GM18909 (cell line): ENCODE data around the gene HIPK2.

Experiments
- ATAC-seq: cut with Tn5 transposase; IDR thresholded peaks from one replicate; pipeline ENCODE4 v1.9.1; 2021; ENCODE audit warnings: mild to moderate bottlenecking; ENCODE audit not compliant: unreplicated experiment, poor library complexity

Gene HIPK2

DNA sequence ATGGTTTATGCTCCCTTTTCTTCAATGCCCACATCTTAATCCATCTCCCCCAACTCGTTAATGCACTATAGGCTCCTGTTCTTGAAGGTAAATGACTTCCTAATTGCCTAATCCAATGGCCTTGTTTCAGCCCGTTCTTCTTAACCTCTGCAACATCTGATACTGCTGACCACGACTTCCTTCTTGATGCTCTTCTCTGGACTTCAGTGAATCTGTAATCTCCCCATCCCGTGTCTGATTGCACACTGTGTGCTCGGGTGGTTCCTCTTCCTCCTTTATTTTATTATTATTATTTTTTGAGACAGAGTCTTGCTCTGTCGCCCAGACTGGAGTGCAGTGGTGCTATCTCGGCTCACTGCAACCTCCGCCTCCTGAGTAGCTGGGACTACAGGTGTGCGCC is 58.9 kb downstream of the HIPK2 start:
- ATAC-seq, result no peak

DNA sequence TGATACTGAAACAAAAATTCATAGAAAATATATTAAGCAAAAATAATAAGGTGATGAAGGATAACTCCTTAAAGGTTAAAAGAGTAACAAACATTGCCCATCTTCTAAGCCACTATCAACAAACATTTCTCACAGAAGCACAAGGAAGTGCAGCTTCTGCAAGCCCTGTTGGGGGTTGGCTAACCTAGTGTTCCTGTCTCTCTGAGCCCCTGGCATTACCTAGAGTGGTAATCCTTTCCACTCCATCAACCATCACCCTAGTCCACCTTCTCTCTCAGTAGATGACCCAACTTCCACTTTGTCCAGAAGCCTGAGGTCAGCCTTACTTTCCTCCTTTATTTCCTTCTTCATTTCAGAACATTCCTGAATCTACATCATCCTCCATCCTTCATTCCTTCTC is 59.7 kb downstream of the HIPK2 start:
- no peak for ATAC-seq

DNA sequence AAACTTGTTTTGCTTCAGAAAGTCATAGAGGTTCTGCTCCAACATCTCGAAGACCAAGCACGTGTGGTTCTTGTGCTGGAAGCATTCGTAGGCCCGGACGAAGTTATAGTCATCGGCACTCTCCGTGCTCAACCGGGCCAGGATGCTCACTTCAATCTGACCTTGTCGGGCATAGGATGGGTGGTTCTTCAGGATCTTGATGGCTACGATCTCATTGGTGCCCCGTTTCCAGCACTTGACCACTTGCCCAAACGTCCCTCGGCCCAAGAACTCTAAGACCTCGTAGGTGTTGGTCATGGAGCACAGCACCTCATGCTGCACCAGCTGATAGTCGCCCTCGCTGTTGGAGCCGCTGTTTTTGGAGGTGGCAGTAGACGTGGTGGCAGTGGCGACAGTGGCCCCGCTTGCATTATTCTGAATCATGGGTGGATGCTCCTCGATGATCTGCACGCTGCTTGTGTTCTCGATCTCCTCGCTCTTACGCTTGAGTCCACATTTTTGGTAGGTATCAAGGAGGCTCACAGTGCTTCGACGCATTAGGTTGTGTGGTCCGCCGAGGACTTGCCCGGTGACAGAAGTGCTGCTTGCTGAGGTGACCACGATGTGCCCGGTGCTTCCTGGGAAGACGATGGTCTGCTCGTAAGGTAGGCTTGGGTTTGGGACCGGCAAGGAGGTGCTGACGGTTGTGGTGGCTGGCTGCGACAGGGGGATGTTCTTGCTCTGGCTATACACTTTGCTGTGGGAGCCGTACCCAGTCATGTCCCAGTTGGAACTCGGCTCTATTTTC is 61.4 kb downstream of the HIPK2 start:
- no peak for ATAC-seq

DNA sequence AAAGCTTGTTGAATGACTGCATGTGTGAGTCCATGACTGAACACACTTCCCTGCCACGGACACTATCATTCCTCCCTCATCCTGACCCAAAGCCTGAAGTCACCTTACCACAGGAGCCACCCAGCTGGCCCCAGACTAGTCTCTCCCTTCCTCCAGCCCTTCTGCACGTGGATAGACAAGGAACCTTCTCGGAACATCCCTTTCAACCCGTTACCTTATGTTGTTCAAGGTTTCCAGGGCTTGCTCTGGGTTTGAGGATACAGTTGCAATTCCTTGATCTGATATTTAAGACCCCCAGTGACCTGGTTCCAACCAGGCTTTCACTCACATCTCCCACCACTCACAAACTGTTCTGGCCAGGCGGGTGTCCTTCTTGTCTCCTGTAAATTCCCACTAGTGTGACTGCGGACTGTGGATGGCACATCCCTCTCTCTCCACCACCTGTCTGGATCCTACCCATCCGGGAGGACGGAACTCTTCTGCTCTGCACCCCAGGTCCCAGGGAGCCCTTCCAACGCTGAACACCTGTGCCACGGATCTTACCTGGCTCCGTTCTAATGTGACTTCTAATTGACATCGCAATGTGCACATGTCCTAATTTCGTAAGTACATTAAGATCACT is 62.5 kb downstream of the HIPK2 start:
- no peak for ATAC-seq

DNA sequence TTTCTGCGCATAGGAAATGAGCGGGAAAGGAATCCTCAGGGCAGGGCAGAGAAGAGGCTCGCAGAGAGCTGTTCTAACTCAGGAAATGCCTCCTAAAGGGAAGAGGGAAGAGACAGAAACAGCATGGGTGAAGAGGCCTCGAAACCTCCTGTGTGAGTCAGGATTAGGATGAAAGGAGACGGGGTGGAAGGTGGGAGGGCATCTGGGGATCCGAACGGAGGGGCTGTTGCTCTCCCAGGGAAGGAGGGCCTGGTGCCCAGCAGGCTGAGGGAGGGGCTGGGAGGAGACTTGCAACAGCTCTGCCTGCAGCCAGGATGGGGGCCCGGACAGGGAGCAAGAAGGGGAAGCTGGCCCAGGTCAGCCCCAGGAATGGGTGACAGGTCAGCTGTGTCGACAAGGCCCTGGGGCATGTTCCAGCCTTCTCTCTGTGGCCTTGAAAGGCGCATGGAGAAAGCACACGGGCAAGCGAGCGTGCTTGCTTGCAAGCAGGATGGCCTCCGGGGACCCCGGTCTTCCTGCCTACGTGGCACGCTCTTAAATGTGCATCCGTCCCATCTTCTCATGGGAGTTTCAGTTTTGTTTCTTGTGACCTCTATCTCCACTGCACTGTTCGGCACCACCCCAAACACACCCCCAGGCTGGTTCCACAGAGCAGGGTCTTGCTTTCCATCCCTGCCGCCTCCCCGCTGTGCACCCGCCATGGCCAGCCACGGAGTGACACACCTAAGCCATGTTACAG is 63.5 kb downstream of the HIPK2 start:
- peak; percentile 97 for ATAC-seq

DNA sequence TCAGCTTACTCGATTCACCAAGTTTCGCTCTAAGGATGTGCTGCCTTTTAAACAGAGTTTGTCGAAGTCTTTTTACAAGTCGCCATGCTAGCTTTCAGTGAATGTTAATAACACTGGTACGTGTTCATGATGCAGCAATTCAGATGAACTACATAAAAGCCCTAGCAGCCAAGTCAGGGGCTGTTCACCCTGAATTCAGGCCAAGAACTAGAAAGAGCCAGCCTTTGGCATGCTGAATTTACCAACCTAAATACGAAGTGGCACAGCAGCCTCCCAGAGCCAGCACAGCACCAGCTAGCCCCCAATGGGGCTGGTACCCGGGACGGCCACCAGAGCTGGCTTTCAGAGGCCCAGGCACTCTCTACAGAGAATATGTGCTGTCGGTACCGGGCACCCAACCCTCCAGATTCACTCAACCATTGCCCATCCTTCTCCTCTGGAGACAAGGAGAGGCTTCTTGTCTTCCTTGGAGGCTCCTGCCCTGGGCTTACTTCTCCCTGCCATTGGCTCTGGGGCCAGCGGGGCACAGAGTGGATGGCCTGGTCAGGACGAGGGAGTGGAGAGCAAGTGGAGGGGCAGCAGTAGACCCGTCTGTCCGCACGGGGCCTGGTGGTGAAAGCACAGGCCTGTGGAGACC is 64.2 kb downstream of the HIPK2 start:
- ATAC-seq, result no peak

DNA sequence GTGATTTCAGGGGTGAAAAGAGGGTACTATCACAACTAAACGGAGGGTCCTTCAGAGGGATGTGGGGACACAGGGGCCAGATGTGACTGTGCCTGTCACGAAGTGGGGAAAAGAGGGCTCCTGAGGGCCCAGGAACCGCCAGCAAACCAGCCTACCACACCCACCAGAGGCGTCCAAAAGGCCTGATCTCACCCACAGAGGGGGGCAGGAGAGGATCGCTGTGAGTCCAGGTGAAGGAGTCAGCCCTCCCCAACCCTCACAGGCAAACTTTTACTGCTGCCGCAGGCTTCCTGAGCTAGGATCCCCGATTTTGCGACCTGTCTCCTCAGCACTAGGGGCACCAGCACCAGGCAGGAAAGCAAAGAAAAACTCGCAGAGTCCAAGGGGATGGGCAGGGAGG is 64.7 kb downstream of the HIPK2 start:
- no peak for ATAC-seq

DNA sequence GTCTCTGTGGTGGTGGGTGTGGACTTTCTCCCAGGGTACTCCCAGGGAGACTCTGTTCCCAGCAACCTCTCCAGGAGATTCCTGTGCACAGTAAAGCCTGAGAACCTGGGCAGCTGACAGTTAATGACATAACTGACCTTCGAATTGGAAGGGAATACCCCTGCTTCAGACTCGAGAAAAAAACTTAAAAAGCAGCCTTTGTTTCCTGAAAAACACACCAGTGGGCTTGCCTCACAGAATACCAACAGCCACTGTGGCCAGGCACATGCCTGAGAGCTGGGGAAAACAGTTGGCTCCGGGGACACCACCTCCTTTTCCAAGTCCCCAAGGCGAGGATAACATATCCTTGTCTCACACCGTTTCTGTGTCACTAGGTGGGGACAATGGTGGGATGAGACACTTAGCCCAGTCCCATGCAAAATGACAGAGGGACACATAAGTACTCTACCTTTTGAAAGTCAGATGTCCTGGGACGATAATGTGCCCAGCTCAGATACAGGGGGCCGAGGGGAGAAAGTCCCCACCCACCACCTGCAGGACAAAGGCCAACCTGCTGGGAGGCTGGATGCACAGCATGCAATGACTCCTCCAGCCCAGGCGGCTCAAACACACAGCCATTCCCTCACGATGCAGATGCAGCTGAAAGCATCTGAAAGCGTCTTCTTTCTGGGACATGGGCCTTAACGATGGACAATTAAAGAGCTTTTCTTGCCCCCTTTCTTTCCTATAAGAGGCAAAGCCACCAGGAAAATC is 65.6 kb downstream of the HIPK2 start:
- ATAC-seq, result no peak

DNA sequence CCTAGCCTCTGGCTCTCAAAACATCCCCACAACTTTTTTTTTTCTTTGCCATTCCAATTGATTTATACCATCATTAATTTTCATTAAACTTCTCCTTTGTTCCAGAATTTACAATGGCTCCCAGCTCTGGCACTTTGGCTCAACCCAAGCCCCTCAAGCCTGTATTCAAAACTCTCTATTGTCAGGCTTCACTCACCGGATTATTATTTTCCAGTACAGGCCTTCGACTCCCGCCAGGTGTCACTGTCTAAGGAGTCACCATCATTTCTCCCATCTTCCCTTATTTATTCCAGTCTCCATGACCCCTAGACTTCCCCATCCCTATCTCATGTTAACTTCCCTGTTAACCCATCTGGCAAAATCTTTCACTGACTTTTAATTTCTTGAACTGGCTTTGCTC is 67.8 kb downstream of the HIPK2 start:
- ATAC-seq, result no peak

DNA sequence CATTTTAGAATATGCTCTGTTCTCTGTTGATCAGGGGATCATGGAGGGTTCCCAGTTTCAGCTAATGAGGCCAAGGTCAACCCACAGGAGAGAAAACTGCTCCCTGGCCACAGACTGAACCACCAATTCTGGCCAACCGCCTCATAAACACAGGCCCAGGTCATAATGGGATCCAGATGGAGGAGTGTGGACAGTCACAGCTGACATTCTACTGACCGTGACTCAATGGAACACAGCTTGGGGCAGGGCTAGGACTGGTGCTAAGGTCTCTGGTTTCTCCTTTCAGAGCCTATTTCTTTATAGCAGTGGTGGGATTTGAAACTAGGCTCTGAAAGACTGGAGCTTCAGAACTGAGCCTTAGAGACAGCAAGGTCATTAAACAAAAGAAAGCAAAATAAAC is 68.3 kb downstream of the HIPK2 start:
- no peak for ATAC-seq

DNA sequence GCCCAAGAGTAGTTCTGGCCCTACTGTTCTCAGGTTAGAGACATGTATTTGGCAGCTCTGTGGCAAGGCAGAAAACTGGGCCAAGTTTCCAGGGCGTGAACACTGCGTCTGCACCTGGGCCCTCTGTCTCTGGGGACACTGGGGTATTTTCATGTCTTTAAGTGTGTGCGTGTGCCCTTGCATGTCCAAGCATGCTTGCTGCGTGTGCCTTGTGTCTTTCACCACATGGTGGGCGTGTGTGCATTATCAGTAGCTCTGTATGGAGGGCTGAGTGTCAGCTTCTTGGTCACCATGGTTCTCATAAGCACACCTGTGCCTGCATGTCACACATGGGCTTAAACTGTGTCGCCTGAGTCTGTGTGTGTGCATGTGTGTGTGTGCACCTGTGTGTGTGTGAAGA is 69.3 kb downstream of the HIPK2 start:
- ATAC-seq, result peak; percentile 88

DNA sequence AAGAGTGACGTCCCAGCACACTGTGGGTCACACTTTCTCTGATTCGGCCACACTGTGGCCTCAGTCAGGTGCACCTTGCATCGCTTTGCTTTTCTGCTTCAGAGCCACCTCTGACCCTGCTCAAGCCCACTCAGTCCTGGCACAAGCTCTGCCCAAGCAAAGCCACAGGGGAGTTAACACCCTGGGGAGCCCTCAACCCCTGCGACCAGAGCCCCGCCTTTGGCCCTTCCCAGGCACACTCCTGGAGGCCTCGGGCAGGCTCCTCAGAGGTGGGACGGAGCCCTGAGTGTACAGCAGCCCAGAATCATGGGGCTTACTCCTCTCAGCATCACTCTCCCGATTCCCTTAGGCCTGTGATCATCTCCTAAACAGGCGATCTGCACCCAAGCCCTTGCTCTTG is 71.0 kb downstream of the HIPK2 start:
- no peak for ATAC-seq

DNA sequence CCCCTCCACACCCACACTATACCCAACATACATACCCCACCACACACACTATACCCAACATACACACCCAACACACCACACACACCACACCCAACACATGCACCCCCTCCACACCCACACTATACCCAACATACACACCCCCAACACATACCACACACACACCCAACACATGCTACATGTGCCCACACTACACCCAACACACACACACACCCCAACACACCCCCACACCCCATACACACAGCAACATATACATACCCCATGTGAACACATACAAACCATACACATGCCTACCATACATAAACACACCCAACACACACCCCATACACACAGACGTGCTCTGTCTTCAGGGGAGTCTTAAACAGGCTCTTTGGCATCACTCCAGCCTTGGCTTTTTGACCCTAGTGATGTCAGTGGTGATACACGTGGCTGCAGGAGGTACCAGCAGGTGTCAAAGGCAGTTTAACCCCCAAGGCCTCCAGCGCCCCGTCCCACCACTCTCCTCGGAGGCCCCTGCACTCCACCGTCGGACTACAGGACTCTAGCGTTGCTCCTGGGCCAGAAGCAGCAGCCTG is 73.4 kb downstream of the HIPK2 start:
- ATAC-seq, result no peak

DNA sequence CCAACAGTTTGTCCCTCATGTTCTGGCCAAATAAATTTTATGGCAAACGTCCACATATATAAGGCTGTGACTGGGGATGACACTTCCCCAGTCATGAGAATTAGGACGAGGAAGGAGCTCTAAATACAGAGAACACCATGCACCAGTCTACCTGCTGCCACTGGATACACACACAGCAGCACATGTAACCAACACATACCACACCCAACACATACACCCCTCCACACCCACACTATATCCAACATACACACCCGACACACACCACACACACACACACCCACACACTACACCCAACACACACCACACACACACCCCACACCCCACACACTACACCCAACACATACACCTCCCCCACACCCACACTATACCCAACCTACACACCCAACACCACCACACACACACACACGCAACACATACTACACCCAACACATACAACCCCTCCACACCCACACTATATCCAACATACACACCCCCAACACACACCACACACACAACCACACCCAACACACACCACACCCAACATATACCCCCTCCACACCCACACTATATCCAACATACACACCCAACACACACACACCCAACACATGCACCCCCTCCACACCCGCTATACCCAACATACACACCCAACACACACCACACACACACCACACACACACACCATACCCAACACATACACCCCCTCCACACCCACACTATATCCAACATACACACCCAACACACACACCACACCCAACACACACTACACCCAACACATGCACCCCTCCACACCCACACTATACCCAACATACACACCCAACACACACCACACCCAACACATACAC is 74.1 kb downstream of the HIPK2 start:
- peak; percentile 11 for ATAC-seq

DNA sequence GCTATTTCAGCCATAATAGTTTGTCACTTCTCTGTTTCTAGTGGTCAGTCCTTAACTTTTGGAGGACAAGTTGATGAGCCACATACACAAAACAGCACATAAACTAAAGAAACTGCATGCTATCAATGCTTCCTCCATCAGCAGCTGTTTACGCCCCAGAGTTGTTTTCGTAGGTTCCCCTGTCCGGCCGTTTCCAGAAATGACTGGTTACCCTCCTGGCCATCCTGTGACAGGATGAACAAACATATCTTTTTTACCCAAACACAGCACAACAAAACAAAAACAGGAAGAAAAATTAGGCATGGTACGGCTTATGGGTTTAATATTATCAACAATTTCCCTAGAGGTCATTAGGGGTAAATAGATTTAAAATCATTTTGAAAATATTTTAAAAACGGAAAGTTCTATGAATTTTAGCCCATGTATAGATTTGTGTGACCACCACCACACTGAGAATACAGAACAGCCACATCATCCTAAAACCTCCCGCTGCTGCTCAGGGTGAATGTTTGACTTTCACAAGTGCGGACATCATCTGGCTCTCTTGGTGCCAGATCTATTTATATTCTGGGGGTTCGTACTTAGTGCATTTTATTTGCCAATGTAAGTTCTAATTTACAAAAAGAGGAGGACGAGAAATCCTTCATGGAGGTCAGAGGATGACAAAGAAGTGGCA is 74.8 kb downstream of the HIPK2 start:
- ATAC-seq, result peak; percentile 75

DNA sequence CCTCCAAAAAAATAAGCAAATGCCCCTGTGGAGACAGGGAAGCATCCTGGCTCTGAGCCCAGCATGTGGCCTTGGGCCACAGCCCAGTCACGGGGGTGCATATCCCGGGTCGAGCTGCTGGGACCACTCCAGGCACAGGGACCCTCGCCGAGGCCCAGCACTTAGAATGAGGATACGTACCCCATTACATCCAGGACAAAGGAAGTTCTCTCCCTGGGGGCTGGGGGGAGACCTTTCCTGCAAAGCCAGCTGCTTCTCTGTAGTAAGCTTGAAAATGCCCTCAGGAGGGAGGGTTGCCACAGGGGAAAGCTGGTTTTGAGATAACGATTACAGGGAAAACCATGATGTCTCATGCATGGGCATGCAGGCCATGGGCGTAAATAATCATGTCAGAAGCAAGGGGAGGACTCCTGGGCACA is 75.5 kb downstream of the HIPK2 start:
- ATAC-seq, result no peak

DNA sequence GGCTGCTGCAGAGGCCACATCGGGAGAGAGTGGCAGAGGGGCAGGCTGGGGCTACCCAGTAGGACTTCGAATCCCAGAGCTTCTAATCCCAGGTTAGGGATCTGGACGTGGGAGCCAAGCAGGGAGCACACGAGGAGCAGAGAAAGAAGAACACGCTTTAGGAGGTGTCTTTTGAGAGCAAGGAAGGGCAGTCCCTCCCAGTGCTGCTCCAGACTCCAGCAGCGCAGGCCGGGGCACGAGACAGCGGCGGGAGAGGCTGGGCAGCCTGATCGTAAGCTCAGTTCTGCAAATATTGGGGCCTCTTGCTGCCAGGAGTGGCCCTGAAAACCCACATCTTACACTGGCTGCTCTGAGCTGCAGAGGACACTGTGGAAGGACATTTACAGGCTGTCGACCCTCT is 75.9 kb downstream of the HIPK2 start:
- ATAC-seq, result no peak

DNA sequence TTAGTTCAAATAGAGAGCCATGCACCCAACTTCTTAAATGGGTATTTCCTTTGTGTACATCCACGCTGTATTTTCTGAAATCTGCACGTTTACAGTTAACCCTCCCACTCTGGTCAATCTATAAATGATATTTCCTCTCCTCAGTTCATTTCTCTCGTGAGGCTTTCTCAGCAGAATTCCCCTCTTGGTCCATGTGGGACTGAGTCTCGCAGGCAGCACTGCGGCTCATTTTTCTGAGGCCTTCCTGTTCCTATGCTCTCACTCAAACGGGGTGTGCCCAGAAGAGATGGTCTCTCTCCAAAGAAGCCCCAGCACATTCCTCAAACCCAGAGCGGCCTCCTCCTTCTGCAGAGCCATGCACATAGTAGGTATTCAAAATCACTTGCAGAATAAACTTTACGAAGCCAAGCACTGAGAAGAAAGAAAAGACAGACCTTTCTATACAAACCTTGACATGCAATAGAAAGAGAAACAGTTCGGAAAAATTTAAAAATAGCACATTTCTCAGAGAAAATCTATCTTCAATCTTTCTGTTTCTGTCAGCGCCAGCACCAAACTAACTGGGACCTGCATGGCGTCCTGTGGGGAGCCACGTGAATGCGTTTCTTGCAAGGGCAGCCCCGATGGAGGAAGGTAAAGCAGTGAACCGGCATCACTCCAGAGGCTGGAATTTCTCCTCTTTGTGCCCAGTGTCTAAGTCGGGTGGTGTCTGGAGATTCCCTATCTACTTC is 77.1 kb downstream of the HIPK2 start:
- no peak for ATAC-seq
